ENCODE data around the gene TBC1D9.
"Not testable (repeated sequence)": the region's sequence is repeated elsewhere in the genome, so short reads cannot be mapped to it uniquely, and the experiment has no call there.

Gene TBC1D9

DNA sequence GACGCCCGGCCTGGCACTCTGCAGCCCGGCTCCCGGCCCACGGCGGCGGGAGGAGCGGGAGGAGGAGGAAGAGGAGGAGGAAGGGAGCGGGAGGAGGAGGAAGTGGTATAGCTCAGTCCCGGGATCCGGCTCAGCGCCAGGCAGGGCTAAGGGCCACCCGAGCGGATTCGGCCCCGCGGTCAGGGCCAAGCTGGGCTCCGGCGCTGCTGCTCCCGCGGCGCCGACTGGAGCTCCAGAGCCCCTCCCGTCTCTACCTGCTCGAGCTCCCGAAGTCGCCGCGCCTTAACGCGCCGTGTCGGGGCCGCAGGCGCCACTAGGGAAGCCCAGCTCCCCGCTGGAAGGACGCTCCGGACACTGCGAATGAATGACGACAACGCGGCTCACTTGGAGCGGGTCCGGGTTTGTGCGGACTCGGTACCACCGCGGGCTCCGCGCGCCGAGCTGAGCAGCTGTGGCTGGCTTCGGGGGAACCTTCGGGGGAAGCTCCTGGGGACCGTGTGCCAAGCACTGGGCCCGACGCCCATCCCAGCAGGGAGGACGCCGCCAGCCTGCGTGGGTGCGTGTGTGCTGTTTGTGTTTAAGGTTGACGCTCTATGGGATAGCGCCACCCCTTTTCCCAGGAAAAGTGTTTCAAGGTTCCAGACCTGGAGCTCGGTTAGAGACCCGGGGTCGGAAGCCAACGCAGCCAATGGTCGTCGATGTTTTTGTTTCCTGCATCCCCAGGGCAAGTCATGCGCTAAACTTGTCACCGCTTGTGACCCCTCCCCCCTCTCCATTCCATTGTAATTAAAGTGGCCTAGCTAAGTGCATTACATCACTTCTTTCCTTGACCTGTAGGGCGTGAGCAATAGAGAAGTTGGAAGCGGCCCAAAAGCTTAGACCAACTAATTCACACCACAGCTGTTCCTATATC, at the start of gene TBC1D9:
Gene TBC1D9 (minus strand): TSS at position 67 of the 913 bp plus-strand sequence. CDS start 340 bp downstream, outside the sequence.
- no peak for DNase-seq

DNA sequence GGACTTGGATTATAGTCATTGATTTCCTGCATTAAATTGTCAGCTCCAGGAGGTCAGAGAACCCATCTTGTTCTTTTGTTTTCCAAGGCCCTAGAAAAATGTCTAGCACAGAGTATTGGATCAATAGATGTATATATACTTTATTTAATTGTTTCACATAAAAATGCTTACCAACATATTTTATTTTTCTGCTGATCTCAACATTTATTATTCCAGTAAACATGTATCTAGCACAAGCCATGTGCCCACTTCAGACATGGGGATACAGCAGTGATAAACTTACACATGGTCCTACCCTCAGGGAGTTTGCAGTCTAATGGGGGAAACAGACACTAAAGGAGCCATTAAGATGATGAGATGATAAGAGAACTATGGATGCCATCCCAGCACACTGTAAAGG, 49.1 kb upstream of the TBC1D9 start:
- no peak for DNase-seq

DNA sequence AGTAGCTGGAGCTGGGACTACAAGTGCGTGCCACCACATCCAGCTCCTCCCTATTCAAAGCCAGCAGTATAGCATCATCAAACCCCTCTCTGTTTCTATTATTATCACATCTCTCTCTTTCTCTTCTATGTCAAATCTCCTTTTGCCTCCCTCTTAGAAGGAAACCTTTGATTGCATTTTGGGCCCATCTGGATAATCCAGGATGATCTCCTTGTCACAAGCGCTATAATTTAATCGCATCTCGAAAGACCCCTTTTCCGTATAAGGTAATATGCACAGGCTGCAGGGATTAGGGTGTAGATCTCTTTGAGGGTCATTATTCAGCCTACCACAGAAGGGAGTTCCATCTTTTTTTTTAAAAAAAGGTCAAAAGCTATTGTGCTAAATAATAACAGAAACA, 46.4 kb upstream of the TBC1D9 start:
- no peak for DNase-seq

DNA sequence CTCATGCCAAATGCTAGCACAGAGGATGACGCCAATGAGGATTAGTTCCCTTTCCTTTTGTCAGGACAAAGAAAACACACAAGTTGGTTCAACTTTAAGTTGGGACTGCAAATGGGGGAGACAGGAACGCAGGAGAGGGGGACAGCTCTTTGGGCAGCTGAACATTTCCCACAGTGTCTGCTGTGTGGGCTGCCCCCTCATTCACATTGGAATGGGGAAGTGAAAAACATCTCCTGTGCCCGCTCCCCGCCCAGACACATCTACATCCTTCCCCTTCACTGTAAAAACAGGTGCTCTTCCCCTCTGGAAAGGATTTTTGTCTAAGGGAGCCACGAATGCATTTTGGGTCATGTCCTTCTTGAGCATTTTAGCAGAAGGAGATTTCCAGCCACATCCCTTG, 44.5 kb upstream of the TBC1D9 start:
- DNase-seq = no peak

DNA sequence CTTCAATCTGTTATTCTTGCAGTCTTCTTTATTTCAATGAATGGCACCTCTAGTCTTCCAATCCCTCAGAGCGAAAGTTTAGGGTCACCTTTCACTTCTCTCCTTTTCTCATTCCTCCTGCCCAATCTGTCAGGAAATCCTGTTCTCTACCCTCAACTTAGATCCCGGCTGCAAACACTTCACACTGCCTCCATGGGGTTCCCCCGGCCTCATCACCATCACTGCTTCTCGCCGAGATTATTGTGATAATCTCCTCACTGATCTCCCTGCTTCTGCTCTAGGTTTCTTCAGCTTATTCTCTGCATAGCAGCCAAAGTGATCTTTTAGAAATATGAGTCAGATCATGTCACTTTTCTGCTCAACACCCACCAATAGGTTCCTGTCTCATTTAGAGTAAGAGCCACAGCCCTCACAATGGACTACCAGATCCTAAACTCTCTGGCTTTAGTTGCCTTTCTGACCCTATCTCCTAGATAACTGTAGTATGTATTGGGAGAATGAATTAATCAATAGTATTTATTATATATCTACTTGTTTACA, 43.6 kb upstream of the TBC1D9 start:
- DNase-seq = no peak

DNA sequence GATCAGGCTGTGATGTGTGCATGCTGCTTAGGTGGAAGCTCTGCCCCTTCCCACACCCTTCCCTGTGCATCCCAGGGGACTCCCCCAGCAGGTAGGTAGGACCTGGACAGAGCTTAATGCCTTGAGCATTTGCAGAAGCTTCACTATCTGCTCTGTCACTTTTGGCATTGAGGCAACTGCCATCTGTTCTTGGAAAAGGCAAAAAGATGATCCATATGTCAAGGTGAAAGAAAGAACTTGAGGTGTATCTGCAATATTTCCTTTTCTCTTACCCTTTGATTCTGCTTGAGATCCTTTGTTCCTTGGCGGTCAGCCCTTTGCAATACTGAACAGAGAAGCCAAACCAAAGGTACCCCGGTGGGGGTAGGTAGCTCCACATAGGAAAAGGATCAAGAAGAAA, 37.1 kb upstream of the TBC1D9 start:
- DNase-seq = no peak

DNA sequence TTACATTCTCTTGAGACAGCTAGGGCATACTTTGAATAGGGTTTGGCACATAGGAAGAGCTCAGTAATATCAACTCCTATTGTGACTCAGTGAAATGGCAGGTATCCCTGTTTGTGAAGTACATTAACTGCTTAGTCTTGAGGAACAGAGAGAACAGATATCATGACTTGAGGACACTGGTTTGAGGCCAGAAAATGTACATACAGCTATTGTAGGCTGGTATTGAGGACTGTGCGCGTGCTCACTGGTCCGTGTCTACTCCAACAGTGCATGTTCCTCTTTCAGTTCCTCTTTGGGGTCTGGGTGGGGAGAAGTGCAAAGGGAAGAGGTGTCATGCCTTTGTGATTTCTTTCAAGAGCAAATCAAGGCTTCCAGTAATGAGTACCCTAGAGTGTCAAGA, 34.6 kb upstream of the TBC1D9 start:
- no peak for DNase-seq

DNA sequence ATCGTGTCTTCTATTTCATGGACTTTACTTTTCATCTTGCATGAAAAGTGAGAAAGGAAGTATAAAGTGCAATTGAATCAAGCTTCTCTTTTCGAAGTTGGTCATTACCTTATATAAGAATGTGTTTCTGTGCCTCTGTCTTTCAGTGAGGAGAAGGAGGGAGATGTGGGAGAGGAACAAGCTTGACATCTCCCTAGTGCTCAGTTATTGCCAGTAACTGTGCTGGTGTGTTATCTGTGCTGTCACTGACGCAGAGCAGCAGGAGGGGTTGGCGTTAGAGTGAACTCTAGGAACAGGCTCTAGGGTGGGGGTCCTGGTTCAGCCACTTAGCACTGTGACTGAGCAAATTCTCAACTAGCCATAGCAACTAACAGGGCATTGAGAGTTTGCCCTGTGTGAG, 34.0 kb upstream of the TBC1D9 start:
- DNase-seq = no peak

DNA sequence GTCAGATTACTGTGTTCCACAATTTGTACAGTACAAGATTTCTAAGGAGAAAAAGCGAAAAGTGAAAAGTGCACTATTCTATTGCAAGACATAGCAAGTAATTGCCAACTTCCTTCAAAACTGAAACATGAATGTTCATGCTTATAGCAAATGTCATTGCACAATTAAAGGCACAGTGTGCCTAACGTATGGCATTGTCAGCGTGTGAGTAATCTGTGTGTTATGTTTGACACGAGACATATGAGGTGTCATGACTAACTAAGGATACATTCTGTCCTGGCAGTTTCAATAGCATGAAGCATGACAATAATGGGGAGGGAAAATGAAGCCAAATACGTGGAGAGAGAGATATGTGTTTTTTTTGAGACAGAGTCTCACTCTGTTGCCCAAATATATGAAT, 33.6 kb upstream of the TBC1D9 start:
- no peak for DNase-seq

DNA sequence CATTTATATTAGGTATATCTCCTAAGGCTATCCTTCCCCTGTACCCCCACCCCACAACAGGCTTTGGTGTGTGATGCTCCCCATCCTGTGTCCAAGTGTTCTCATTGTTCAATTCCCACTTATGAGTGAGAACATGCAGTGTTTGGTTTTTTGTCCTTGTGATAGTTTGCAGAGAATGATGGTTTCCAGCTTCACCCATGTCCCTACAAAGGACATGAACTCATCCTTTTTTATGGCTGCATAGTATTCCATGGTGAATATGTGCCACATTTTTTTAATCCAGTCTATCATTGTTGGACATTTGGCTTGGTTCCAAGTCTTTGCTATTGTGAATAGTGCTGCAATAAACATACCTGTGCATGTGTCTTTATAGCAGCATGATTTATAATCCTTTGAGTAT, 26.6 kb upstream of the TBC1D9 start:
- DNase-seq = not testable (repeated sequence)

DNA sequence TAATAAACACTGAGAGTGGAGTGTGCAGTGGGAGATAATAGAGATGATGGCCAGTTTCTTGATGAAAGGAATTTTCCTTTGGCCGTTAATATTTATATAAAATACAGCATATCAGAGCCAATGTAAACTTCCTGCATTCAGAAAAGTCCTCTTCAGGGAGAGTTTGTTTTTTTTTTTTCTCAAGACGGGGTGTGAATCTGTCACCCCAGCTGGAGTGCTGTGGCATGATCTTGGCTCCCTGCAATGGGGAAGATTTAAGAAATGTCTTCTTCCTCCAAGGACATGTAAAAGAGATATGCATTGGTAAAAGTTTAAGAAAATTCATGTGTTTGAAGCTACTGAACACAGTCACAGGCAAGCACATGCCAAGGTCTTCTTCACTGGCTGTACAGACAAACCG, 25.4 kb upstream of the TBC1D9 start:
- DNase-seq = no peak

DNA sequence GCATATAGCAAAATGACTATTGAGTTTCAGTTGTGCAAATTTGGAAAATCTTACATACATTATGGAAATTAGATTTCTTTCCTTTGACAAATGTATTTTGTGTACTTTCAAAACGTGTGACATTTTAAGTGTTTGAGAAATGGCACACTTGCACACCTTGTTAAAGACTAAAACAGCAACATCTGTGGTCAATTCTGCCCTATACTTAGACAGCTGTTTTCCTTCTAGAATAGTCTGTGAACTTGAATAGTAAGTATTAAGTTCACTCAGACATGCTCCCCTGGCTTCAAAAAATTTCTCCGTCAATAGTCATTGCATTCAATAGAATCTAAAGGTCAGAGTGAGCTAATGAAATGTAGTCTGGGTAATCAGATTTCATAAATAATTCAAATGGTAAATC, 21.7 kb upstream of the TBC1D9 start:
- DNase-seq = no peak

DNA sequence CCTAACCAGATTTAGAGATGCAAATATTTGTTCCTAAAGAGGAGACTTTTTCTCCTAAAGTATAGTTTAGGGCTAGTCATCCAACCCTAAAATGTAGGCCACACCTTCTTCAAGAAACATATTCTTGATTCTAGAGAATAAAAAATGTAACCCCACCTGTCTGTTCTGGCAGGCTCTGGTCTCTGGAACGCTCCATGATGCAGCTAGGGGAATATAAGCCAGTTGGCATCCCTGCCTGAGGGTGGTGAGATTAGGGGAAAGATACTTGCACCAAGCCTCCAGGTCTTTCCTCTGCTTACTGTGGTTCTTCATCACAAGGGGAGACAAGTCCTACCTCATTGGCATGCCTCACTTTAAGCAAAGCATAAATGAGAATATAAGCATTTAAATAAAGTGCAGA, 21.2 kb upstream of the TBC1D9 start:
- no peak for DNase-seq

DNA sequence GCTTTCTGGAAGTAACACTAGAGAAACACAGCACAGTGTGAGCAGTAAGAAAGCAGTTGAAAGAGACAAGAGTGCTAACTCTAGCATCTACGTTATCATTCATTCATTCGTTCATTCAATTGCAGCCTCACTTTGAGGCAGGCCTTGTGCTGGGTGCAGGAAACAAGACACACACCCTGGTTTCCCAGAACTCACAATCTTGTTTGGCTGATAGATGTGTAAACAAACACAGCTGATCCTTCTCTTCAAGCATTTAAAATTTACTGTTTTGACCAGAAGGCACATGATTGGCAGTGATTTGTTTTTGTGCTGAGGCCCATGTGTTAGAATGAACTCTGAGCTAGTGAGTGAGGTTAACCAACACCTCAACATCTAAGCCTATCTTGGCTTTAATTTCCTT, 20.4 kb upstream of the TBC1D9 start:
- no peak for DNase-seq

DNA sequence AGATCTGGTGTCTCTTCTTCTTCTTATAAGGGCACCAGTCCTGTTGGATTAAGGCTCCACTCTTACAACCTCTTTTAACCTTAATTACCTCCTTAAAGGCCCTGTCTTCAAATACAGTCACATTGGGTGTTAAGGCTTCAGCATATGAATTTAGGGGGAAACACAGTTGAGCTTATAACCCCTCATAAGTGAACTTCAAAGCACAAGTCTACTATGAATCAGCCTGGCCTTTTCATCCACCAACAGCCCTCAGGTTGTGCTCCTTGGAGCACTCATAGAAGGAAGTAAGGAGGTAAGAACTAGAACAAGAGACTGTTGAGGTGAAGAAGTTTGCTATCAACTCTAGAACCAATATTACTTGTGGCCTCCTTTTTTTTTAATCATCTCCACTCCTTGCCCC, 18.8 kb upstream of the TBC1D9 start:
- DNase-seq = no peak

DNA sequence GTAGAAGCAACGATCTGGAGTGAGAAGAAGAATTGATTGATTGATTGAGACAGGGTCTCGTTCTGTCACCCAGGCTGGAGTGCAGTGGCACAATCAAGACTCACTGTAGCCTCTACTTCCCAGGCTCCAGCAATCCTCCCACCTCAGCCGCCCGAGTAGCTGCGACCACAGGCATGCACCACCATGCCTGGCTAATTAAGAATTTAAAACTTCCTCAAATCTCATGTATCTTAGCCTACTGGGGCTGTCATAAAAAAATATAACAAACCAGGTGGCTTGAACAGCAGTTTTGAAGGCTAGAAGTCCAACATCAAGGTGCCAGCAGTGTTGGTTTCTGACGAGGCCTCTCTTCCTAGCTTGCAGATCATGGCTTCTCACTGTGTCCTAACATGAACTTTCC, 18.3 kb upstream of the TBC1D9 start:
- no peak for DNase-seq

DNA sequence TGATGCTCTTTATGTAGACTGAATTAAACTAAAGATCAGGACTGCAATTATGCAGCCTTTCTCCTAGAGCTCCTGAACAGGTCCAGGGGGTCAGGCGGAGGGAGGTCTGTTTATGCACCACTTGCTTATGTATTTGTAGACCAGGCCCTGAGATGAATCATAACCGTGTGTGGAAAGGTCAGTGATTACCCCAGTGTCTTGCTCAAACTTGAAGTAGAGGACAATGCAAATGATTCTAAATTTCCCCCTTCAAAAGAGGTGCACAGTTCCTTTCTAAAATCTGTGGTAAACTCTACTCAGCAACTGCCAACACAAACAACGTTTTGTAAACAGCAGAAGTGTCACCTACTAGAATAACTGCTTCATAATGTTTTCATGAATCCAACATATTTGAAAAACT, 13.0 kb upstream of the TBC1D9 start:
- no peak for DNase-seq

DNA sequence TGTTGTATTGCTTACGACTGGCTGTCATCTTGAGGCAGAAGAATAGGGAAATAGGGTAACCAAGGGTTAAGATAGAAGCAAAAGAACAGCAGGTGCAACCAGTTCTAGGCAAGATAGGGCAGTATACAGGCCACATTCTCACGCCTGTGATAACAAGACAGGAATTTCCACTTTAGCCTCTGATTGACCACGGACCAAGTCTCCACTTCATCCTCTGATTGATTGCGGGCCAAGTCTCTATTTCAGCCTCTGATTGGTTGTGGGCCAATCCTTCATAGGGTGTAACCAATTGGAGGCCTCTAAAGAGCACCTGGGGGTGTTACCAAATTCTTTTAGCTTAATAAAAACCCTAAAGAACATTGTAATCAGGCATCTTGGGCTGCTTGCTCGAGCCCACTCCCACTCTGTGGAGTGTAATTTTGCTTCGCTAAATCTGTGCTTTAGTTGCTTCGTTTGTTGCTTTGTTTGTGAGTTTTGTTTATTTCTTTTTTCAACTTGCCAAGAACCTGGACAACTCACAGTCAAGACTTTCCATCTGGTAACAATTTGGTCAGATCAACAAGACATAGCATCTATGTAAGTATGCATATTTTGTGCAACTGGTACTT, 8.7 kb upstream of the TBC1D9 start:
- DNase-seq = no peak

DNA sequence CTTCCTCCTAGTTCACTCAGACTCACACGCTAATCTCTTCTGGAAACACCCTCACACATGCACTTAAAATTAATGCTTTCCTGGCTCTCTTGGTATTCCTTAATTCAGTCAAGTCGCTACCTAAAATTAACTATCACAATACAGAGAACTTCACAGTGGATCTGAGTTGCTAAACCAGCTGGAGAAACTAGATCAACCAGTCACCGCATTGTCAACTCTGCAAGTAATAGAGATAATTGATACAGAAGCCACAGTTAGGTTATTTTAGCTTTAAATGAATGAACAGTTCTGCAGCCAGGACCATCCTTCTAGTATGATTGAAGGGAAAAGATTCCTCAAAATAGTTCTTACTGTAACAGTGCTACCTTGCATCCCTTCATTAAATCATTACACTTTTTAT, 6.0 kb upstream of the TBC1D9 start:
- no peak for DNase-seq

DNA sequence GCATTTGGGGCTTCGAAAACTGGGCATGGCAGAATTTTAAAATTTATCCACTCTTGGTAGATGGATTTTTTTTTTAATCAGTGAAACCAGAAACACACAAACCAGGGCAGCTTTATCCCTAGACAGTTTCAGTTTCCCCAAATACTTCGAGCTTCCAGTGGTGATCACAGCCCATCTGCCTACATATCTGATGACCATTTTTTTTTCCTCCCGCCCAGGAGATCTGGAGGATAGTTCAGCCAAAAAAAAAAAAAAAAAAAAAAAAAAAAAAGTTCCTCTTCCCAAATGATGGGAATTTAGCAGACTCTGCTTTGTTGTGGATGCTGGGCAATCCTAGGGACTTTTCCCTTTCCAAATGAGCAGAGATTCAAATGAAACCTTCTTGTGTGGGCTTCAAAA, 1.0 kb upstream of the TBC1D9 start:
- no peak for DNase-seq

DNA sequence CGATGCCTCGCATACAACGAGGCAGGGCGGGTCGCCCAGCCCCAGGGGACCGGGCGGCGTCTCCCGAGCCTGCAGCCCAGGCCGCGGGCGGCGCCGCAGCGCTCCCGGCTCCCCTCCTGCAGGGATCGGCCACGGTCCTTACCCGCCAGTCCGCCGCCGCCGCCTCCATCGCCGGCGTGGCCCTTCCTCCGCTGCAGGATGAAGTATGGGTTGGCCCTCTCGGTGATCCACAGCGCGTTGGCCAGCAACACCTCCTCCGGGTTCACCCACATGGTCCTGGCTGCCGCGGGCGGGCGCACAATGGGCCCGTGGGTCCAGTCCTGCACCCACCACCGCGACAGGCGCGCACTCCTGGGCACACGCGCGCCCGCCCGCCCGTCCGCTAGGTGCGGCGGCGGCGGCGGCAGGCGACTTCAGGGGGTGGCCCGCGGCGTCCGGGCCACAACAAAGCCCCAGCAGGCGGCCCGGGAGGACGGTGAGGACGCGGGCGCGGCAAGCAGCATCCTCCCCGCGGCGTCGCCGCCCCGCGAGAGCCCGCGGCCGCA, 339 bp downstream of the TBC1D9 start:
- DNase-seq = no peak

DNA sequence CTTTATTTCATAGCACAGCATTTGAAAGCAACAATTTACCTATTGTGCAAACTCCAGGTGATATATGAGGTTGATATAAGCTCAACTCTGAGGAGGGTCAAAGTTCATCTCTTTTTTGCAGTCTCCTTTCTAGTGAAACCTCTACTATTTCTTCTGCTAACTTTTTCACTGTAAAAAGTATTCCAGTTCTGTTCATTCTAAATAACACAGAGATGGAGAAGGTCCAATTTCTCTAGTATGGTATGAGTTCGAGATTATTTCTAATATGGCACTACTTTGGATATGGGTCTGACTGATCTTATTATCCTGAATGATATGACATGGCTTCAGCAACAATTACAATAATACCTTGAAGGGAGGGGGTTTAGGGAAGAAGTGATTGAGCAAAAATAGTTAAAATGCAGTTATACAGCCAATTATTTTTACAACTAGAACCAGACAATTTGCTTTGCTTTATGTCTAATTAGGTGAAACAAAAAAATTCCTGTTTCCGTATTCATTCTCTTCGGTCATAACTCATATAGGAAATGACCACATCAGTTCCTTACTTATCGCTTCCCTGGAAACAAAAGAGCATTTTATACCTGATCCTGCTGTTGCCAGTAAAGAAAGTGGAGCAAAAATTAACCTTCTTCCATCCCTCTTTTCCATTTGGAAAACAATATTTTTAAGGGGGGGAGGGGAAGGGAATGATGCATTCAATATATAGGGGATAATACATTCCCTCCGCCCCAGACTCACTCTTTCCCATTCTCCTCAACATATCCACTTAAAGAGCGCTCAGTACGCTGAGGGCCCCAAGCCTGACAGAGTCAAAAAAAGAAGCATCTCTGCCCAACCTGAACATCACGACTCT, 1.0 kb downstream of the TBC1D9 start:
- no peak for DNase-seq

DNA sequence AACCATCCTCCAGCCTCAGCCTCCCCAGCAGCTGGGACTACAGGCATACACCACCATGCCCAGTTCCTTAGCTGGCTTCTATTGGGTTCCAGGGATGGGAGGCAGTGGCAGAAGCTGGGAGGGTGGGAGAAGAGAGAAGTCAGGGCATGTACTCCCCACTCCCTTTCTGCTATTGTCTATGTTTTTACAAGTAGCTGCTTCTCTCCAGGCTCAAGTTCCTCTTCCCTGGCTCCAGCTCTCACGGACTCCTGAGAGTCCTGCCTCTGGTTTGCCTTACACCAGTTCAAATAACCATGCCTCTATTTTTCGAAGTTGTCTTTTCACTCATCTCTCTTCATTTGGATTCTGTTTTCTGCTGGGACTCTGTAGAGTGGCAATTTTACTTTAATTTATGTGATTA, 2.9 kb downstream of the TBC1D9 start:
- no peak for DNase-seq
